Measurements from ENCODE around the gene CFAP52.

DNA sequence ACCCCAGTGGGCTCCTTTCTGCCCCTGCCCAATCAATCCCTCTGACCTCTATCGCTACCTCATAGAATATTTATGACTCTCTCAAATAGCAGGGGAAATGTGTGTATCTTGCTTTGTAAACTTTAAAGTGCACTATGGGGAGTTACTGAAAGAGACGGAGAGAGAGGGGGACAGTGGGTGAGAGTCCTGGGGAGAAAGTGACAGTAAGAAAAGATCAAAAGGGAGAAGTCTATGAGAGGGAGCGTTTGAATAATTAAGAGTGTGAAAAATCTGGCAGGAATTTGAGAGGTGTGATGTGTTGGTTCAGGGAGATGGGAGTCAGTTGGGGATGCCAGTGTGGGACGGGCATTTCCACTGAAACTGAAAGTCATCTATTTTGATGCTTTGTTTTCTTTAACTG, 101.5 kb downstream of the CFAP52 start:
- TF ChIP-seq, protein P1, sequence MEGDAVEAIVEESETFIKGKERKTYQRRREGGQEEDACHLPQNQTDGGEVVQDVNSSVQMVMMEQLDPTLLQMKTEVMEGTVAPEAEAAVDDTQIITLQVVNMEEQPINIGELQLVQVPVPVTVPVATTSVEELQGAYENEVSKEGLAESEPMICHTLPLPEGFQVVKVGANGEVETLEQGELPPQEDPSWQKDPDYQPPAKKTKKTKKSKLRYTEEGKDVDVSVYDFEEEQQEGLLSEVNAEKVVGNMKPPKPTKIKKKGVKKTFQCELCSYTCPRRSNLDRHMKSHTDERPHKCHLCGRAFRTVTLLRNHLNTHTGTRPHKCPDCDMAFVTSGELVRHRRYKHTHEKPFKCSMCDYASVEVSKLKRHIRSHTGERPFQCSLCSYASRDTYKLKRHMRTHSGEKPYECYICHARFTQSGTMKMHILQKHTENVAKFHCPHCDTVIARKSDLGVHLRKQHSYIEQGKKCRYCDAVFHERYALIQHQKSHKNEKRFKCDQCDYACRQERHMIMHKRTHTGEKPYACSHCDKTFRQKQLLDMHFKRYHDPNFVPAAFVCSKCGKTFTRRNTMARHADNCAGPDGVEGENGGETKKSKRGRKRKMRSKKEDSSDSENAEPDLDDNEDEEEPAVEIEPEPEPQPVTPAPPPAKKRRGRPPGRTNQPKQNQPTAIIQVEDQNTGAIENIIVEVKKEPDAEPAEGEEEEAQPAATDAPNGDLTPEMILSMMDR (IDR thresholded peaks at IDR 0.05; ENCODE audit: insufficient read depth, low read length): no peak
- no peak for TF ChIP-seq POLR2AphosphoS5 (IDR thresholded peaks at IDR 0.05; ENCODE audit: low read depth)

Measured in HL-60 (cell line).